Caco-2 (cell line): ENCODE data around the gene SPATA18. TPM values are rescaled to one million over a fixed set of nuclear protein-coding genes. Genes with fewer than 3 reads are reported as not detected.

Experiments
- BruUV-seq: library from RNA; stranded (reverse); fragments of 400-500 nt; replicated peaks from 2 replicates; lab custom pipeline; 2021; lab: Mats Ljungman, UMichigan
- CTCF ChIA-PET: fragments of 300-600 bp; sonication (Branson Sonifier 250); formaldehyde crosslinking; loops from one replicate; lab custom pipeline; 2022; ENCODE audit warnings: antibody characterized with exemption; lab: Charles Lee
- POLR2A ChIA-PET: fragments of 300-600 bp; sonication (Branson Sonifier 250); formaldehyde crosslinking; loops from one replicate; lab custom pipeline; 2022; ENCODE audit warnings: antibody characterized with exemption; lab: Charles Lee
- DNase-seq, 2 experiments: peaks; one replicate each; pipeline versions ENCODE4 v3.0.0 to v3.0.0-alpha.2; 2020 to 2022
- H3K27me3 ChIP-seq: replicated peaks from 2 replicates; pipeline ENCODE4 v1.6.0; 2011; ENCODE audit warnings: low read length; ENCODE audit not compliant: control insufficient read depth, insufficient read depth
- H3K36me3 ChIP-seq: 2 replicates; pipeline ENCODE4 v1.5.1; 2011; ENCODE audit warnings: low read length; ENCODE audit not compliant: control insufficient read depth, insufficient read depth
- H3K4me1 ChIP-seq: fragments of 250-450 bp; sonication (Bioruptor Pico); 2 replicates; pipeline ENCODE4 v1.5.1; 2020; ENCODE audit warnings: mild to moderate bottlenecking
- H3K4me3 ChIP-seq: 2 replicates; pipeline ENCODE4 v1.5.1; 2011; ENCODE audit warnings: low read depth, mild to moderate bottlenecking, control low read depth, low read length
- H3K9me3 ChIP-seq: fragments of 250-450 bp; sonication (Bioruptor Pico); 2 replicates; pipeline ENCODE4 v1.5.1; 2020; ENCODE audit warnings: mild to moderate bottlenecking, moderate library complexity
- H3K27ac Mint-ChIP-seq: one replicate; pipeline ENCODE4 v1.8.0; 2022; ENCODE audit warnings: mixed read lengths; ENCODE audit not compliant: unreplicated experiment
- H3K27me3 Mint-ChIP-seq: one replicate; pipeline ENCODE4 v1.8.0; 2022; ENCODE audit warnings: mixed read lengths; ENCODE audit not compliant: insufficient read depth, unreplicated experiment
- H3K36me3 Mint-ChIP-seq: one replicate; pipeline ENCODE4 v1.8.0; 2022; ENCODE audit warnings: mild to moderate bottlenecking, mixed read lengths; ENCODE audit not compliant: insufficient read depth, unreplicated experiment
- H3K4me1 Mint-ChIP-seq: one replicate; pipeline ENCODE4 v1.8.0; 2022; ENCODE audit warnings: low read depth, mixed read lengths; ENCODE audit not compliant: unreplicated experiment
- H3K4me3 Mint-ChIP-seq: one replicate; pipeline ENCODE4 v1.8.0; 2022; ENCODE audit warnings: mild to moderate bottlenecking, moderate library complexity, mixed read lengths; ENCODE audit not compliant: unreplicated experiment
- H3K9me3 Mint-ChIP-seq: one replicate; pipeline ENCODE4 v1.8.0; 2022; ENCODE audit warnings: mixed read lengths; ENCODE audit not compliant: unreplicated experiment
- CTCF ChIP-seq, 2 experiments: fragments of 200-600 bp in 1 of 2; IDR thresholded peaks; 1 replicate in 1 of 2; 2 replicates in 1 of 2; pipeline versions ENCODE4 v1.5.1 to v1.8.0; 2011 to 2022; ENCODE audit warnings: antibody characterized with exemption in 1 of 2, control low read depth in 1 of 2, inconsistent platforms in 1 of 2, low read depth in 1 of 2, low read length in 1 of 2, mild to moderate bottlenecking in 1 of 2, moderate library complexity in 1 of 2; ENCODE audit not compliant: insufficient read depth in 1 of 2, severe bottlenecking in 1 of 2, unreplicated experiment in 1 of 2
- intact Hi-C: fragments of 100-400 bp; cut with micrococcal nuclease; formaldehyde crosslinking; loops from one replicate; pipeline ENCODE4 v1.10.0; 2022; ENCODE audit not compliant: unreplicated experiment
- total RNA-seq: library from RNA; stranded (reverse); gene quantifications from 2 replicates; pipeline ENCODE4 v1.2.3, GENCODE V29; 2022

SPATA18 gene
- total RNA-seq, 1 experiment from 2014 or later: not detected

DNA sequence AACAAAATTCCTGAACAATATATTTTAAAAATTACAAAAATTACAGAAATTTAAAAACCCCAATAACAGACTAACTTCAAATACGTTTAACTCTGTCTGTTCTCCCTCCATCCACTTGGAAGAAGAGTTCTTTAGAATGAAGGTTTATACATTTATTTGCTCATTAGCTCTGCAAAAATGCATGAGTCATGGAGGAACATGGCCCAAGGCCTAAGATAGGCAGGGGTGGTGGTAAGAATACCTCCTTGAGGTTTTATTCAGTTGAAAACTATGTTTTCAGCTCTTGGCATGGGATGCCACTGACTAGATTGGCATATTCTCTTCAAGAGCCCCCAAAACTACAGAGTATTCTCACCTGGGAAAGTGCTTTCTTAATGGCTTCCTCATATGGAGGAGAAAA lies 22.1 kb upstream of the SPATA18 start:
- Mint-ChIP-seq H3K36me3 (no peaks in the 10 kb centered on the region), H3K4me1 (no peaks in the 10 kb centered on the region), H3K4me3 (no peak overlapping the region), H3K27me3 (no peaks in the 10 kb centered on the region), H3K9me3 (no peaks in the 10 kb centered on the region), H3K27ac (no peak overlapping the region)
- Histone ChIP-seq H3K4me1 (no peaks in the 10 kb centered on the region), H3K9me3 (no peaks in the 10 kb centered on the region), H3K36me3 (no peaks in the 10 kb centered on the region), H3K27me3 (no peaks in the 10 kb centered on the region), H3K4me3 (no peak overlapping the region)
- ChIA-PET POLR2A (no interaction called here), CTCF (no interaction called here)
- no peak for DNase-seq
- BruUV-seq: no TSS peak
- TF ChIP-seq CTCF (IDR thresholded peaks at IDR 0.05; ENCODE audit: insufficient read depth in 1 of 2, low read depth in 1 of 2, low read length in 1 of 2, severe bottlenecking in 1 of 2, unreplicated experiment in 1 of 2): no peak
- intact Hi-C loops: no loop called here

GRCh38 chr4:52032005-52032404 lies 19.1 kb upstream of the SPATA18 start:
- BruUV-seq: no TSS peak
- no peaks in the 10 kb centered on the region for H3K36me3 Mint-ChIP-seq
- no peak overlapping the region for H3K4me3 Mint-ChIP-seq
- H3K36me3 ChIP-seq: no peaks in the 10 kb centered on the region
- no peaks in the 10 kb centered on the region for H3K9me3 ChIP-seq
- CTCF ChIA-PET: no interaction called here
- no peaks in the 10 kb centered on the region for H3K9me3 Mint-ChIP-seq
- POLR2A ChIA-PET: no interaction called here
- no peak overlapping the region for H3K4me3 ChIP-seq
- H3K4me1 ChIP-seq: peaks cover 2% of the 10 kb centered on the region; the same call in 1 of the 2 replicates
- no peaks in the 10 kb centered on the region for H3K4me1 Mint-ChIP-seq
- no peak overlapping the region for H3K27ac Mint-ChIP-seq
- no peaks in the 10 kb centered on the region for H3K27me3 Mint-ChIP-seq
- intact Hi-C loops: no loop called here
- TF ChIP-seq CTCF (IDR thresholded peaks at IDR 0.05; ENCODE audit: insufficient read depth in 1 of 2, low read depth in 1 of 2, low read length in 1 of 2, severe bottlenecking in 1 of 2, unreplicated experiment in 1 of 2): no peak
- DNase-seq: no peak
- no peaks in the 10 kb centered on the region for H3K27me3 ChIP-seq

- H3K4me3 Mint-ChIP-seq: no peak overlapping the region
Measured at GRCh38 chr4:52035190-52035589, 15.9 kb upstream of the SPATA18 start.

More at GRCh38 chr4:52035190-52035589, 15.9 kb upstream of the SPATA18 start:
- H3K27me3 Mint-ChIP-seq: peaks cover 3% of the 10 kb centered on the region
- Histone ChIP-seq H3K4me1 (peaks cover 4% of the 10 kb centered on the region; the same call in 1 of the 2 replicates), H3K9me3 (no peaks in the 10 kb centered on the region), H3K36me3 (no peaks in the 10 kb centered on the region), H3K4me3 (no peak overlapping the region), H3K27me3 (no peaks in the 10 kb centered on the region)
- BruUV-seq: no TSS peak
- CTCF ChIA-PET: no interaction called here
- no peak overlapping the region for H3K27ac Mint-ChIP-seq
- intact Hi-C loops: loop anchor here (5.0 kb wide), 1 partner anchor 193 kb away; the partner anchor contains the start of gene DCUN1D4
- H3K4me1 Mint-ChIP-seq: no peaks in the 10 kb centered on the region
- H3K9me3 Mint-ChIP-seq: no peaks in the 10 kb centered on the region
- DNase-seq: no peak
- POLR2A ChIA-PET: no interaction called here
- no peak for TF ChIP-seq CTCF (IDR thresholded peaks at IDR 0.05; ENCODE audit: insufficient read depth in 1 of 2, low read depth in 1 of 2, low read length in 1 of 2, severe bottlenecking in 1 of 2, unreplicated experiment in 1 of 2)
- H3K36me3 Mint-ChIP-seq: no peaks in the 10 kb centered on the region
